ENCODE results near the gene TXNDC2. TPM values are rescaled to one million over a fixed set of nuclear protein-coding genes. Genes with fewer than 3 reads are reported as not detected.
"Not testable (repeated sequence)": the region's sequence is repeated elsewhere in the genome, so short reads cannot be mapped to it uniquely, and the experiment has no call there.

TXNDC2 gene
- total RNA-seq, 3 donors from 2014 or later (not counting 1 experiment from before 2014, with no cell fraction given), result not detected

DNA sequence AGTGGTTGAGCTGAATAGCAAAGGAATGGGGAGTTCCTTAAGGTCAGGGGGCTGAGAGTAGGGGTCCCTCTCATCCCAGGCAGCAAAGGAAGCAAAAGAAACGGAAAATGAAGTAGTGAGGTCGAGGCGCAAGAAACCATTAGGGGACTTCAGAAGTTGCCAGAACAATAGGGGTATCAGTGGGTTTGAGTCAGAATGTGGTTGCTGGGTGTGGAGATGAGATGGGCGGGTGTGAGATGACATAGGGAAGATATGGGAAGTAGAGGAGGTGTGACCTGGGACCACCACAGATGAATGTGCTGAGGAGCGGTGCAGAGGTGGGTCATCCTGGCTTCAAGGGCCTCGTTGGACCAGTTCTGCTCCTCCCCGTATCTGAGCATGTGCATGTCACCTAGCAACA lies 14.9 kb downstream of the TXNDC2 start:
- no peak overlapping the region for H3K4me3 Mint-ChIP-seq
- H3K4me3 ChIP-seq (ENCODE audit: low read length), result no peak overlapping the region
- intact Hi-C loops (cut with micrococcal nuclease), result no loop called here
- H3K4me1 ChIP-seq (ENCODE audit: control insufficient read depth, insufficient read depth, low read length), result no peaks in the 10 kb centered on the region
- DNase-seq (no peak), ATAC-seq (no peak)
- no peaks in the 10 kb centered on the region for H3K36me3 Mint-ChIP-seq
- WGBS (ENCODE audit: insufficient coverage), result 84% methylated on average over 7 of the region's 7 CpGs
- TF ChIP-seq CTCF (IDR thresholded peaks at IDR 0.05), result no peak
- H3K27ac Mint-ChIP-seq, result no peak overlapping the region
- no peaks in the 10 kb centered on the region for H3K9me3 ChIP-seq (ENCODE audit: control insufficient read depth, insufficient read depth, low read length)
- H3K4me1 Mint-ChIP-seq, result no peaks in the 10 kb centered on the region
- no peaks in the 10 kb centered on the region for H3K27me3 ChIP-seq (ENCODE audit: control insufficient read depth, insufficient read depth, low read length)
- H3K36me3 ChIP-seq (ENCODE audit: control insufficient read depth, insufficient read depth, low read length), result no peaks in the 10 kb centered on the region
- no peak overlapping the region for H3K27ac ChIP-seq (ENCODE audit: low read length)
- H3K27me3 Mint-ChIP-seq (ENCODE audit: low read depth in 2 of 2), result peaks cover 4 to 6% of the 10 kb centered on the region in 2 donors
- no peaks in the 10 kb centered on the region for H3K9me3 Mint-ChIP-seq

GRCh38 chr18:9901377-9901776 lies 15.6 kb downstream of the TXNDC2 start:
- Histone ChIP-seq H3K4me3 (ENCODE audit: low read length) (no peak overlapping the region), H3K27me3 (ENCODE audit: control insufficient read depth, insufficient read depth, low read length) (no peaks in the 10 kb centered on the region), H3K27ac (ENCODE audit: low read length) (no peak overlapping the region), H3K4me1 (ENCODE audit: control insufficient read depth, insufficient read depth, low read length) (no peaks in the 10 kb centered on the region), H3K9me3 (ENCODE audit: control insufficient read depth, insufficient read depth, low read length) (no peaks in the 10 kb centered on the region), H3K36me3 (ENCODE audit: control insufficient read depth, insufficient read depth, low read length) (no peaks in the 10 kb centered on the region)
- no peaks in the 10 kb centered on the region for H3K4me1 Mint-ChIP-seq
- H3K27ac Mint-ChIP-seq, result no peak overlapping the region
- no peak for TF ChIP-seq CTCF (IDR thresholded peaks at IDR 0.05)
- DNase-seq (no peak), ATAC-seq (no peak)
- no peaks in the 10 kb centered on the region for H3K36me3 Mint-ChIP-seq
- H3K4me3 Mint-ChIP-seq, result no peak overlapping the region
- 100% methylated on average over 2 of the region's 3 CpGs for WGBS (ENCODE audit: insufficient coverage)
- no peaks in the 10 kb centered on the region for H3K9me3 Mint-ChIP-seq
- H3K27me3 Mint-ChIP-seq (ENCODE audit: low read depth in 2 of 2), result peaks cover 8 to 10% of the 10 kb centered on the region in 2 donors
- intact Hi-C loops (cut with micrococcal nuclease), result no loop called here

- H3K27ac ChIP-seq (ENCODE audit: low read length); H3K4me1 Mint-ChIP-seq; DNase-seq; H3K9me3 Mint-ChIP-seq; ATAC-seq; H3K4me3 Mint-ChIP-seq; H3K27ac Mint-ChIP-seq; H3K4me1 ChIP-seq (ENCODE audit: control insufficient read depth, insufficient read depth, low read length); intact Hi-C loops (cut with micrococcal nuclease); H3K27me3 ChIP-seq (ENCODE audit: control insufficient read depth, insufficient read depth, low read length); H3K4me3 ChIP-seq (ENCODE audit: low read length); H3K9me3 ChIP-seq (ENCODE audit: control insufficient read depth, insufficient read depth, low read length); H3K36me3 Mint-ChIP-seq; H3K36me3 ChIP-seq (ENCODE audit: control insufficient read depth, insufficient read depth, low read length): not testable (repeated sequence)
- peaks cover 16 to 17% of the 10 kb centered on the region in 2 donors for H3K27me3 Mint-ChIP-seq (ENCODE audit: low read depth in 2 of 2)
- 93% methylated on average over 11 of the region's 14 CpGs for WGBS (ENCODE audit: insufficient coverage)
Measured at GRCh38 chr18:9902264-9902663, 16.5 kb downstream of the TXNDC2 start.

- Mint-ChIP-seq H3K36me3 (no peaks in the 10 kb centered on the region), H3K27me3 (ENCODE audit: low read depth in 2 of 2) (peaks cover 21 to 22% of the 10 kb centered on the region in 2 donors)
- H3K4me3 ChIP-seq (ENCODE audit: low read length), result no peak overlapping the region
Measured at GRCh38 chr18:9902832-9903231, 17.1 kb downstream of the TXNDC2 start.

More at GRCh38 chr18:9902832-9903231, 17.1 kb downstream of the TXNDC2 start:
- Histone ChIP-seq H3K4me1 (ENCODE audit: control insufficient read depth, insufficient read depth, low read length) (no peaks in the 10 kb centered on the region), H3K9me3 (ENCODE audit: control insufficient read depth, insufficient read depth, low read length) (no peaks in the 10 kb centered on the region), H3K27me3 (ENCODE audit: control insufficient read depth, insufficient read depth, low read length) (no peaks in the 10 kb centered on the region), H3K27ac (ENCODE audit: low read length) (no peak overlapping the region), H3K36me3 (ENCODE audit: control insufficient read depth, insufficient read depth, low read length) (no peaks in the 10 kb centered on the region)
- ATAC-seq, result no peak
- 93% methylated on average over 10 of the region's 10 CpGs for WGBS (ENCODE audit: insufficient coverage)
- no peak overlapping the region for H3K27ac Mint-ChIP-seq
- no peaks in the 10 kb centered on the region for H3K9me3 Mint-ChIP-seq
- no peak overlapping the region for H3K4me3 Mint-ChIP-seq
- no peaks in the 10 kb centered on the region for H3K4me1 Mint-ChIP-seq
- no peak for DNase-seq
- TF ChIP-seq CTCF (IDR thresholded peaks at IDR 0.05), result no peak
- intact Hi-C loops (cut with micrococcal nuclease), result no loop called here
